GM18861 (cell line): ENCODE results near the gene STK32C.
"Not testable (repeated sequence)": the region's sequence is repeated elsewhere in the genome, so short reads cannot be mapped to it uniquely, and the experiment has no call there.

Experiments used
- ATAC-seq: cut with Tn5 transposase; IDR thresholded peaks from one replicate; pipeline ENCODE4 v1.9.1; 2021; ENCODE audit not compliant: unreplicated experiment

The STK32C gene

DNA sequence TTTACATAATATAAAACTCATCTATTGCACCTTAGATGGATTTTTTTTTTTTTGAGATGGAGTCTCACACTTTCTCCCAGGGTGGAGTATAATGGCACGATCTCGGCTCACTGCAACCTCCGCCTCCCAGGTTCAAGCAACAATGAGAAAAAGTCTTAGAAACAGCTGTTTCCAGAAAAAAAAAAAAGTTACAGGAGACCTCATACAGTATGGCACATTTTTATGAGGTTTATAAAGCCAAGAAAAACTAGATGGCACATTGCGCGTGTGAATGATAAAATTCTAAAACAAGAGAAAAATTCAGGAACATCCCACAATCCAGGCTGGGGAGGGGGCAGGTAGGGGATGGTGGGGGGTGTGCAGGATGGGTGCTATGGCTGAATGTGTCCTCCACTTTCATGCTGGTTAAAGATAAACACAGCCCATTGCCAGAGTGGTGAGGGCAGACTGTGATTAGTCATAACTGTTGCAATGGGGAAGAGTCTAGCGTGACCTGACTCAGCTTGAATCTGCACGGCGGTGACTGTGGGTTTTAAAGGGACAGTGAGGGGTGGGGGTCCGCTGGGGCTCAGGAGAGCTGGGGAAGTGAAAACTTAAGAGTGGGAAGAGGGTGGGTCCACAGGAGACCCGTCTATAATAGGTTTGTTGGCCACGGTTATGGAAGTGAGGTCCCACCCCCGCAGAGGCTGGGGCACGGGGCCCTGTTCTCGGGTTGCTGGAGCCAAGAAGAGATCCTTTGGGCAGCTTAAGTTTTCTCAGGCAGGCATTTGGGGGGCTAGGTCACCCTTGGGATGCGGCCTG, 12.3 kb upstream of the STK32C start:
- ATAC-seq = peak; percentile 98

DNA sequence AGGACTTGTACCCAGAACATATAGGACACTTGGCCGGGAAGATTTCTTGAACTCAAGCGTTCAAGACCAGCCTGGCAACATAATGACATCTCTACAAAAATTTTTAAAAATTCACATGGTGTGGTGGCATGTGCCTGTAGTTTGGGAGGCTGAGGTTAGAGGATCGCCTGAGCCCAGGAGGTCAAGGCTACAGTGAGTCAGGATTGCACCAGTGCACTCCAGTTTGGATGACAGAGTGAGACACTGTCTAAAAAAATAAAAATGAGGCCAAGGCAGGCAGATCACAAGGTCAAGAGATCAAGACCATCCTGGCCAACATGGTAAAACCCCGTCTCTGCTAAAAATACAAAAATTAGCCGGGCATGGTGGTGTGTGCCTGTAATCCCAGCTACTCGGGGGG, 9.7 kb upstream of the STK32C start:
- not testable (repeated sequence) for ATAC-seq

DNA sequence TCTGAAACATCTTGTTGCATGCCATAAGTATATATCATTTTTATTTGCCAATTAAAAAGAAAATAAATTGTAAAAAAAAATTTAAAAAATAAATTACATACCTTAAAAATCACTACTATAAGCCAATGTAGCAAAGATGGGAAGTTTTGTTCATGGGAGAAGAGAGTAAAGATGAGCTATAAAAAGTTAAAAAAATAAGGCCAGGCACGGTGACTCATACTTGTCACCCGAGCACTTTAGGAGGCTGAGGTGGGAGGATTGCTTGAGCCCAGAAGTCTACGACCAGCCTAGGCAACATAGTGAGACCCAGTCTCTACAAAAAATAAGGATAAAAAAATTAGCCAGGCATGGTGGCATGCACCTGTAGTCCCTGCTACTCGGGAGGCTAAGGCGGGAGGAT, 8.4 kb upstream of the STK32C start:
- no peak for ATAC-seq

DNA sequence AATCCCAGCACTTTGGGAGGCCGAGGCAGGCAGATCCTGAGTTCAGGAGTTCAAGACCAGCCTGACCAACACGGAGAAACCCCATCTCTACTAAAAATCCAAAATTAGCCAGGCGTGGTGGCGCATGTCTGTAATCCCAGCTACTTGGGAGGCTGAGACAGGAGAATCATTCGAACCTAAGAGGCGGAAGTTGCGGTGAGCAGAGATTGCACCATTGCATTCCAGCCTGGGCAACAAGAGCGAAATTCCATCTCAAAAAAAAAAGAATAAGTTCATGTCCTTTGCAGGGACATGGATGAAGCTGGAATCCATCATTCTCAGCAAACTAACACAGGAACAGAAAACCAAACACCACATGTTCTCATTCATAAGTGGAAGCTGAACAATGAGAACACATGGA, 7.1 kb upstream of the STK32C start:
- not testable (repeated sequence) for ATAC-seq

DNA sequence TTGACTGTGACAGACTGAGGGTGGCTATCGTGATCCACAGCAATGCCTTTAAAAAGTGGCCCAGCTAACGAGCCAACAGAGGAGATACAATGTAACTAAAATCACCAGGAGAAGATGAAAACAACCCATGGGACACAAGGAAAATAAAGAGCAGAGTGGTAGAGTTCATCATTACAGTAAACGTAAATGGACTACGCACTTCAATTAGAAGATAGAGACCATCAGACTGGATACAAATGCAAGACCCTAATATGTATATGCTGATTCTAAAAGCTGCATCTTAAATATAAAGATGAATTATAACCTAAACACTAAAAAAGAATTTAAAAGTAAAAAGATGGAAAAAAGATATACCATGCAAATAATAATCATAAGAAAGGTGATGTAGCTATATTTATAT, 6.6 kb upstream of the STK32C start:
- ATAC-seq = no peak

DNA sequence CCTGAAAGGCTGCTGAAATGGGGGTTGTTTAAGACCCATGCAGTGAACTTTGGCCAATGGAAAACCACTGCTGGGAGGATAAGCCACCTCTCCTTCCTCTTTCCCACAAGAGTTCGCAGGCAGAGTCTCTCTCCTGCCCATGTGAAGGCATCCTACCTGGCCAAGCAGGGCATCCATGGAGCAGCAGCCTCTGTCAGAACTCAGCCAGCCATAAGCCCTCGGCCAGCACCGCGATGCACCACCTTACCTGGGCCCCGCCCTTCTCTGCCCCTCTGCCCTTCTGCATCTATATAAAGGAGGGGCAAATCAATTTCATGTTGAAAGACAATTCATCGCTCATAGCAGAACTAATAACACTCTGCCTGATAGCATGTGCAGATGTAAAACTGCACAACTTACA, 6.1 kb upstream of the STK32C start:
- ATAC-seq = no peak

DNA sequence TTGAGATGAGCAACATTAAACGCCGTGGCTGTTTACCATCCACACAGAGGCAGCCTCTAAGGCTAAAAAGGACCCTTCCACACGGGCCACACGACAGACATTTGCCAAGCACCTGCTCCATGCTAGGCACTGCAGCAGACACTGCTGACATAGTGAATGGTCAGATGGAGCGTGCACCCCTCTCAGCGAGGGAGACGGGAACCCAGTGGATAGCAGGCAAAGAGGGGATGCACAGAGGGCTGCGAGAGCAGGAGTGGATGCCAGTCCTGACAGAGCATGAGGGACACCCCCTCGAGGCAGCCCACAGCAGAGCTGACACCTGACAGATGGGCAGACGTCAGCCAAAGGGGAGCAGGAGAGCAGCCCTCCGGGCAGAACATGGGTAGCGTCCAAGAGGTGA, 5.6 kb upstream of the STK32C start:
- no peak for ATAC-seq

DNA sequence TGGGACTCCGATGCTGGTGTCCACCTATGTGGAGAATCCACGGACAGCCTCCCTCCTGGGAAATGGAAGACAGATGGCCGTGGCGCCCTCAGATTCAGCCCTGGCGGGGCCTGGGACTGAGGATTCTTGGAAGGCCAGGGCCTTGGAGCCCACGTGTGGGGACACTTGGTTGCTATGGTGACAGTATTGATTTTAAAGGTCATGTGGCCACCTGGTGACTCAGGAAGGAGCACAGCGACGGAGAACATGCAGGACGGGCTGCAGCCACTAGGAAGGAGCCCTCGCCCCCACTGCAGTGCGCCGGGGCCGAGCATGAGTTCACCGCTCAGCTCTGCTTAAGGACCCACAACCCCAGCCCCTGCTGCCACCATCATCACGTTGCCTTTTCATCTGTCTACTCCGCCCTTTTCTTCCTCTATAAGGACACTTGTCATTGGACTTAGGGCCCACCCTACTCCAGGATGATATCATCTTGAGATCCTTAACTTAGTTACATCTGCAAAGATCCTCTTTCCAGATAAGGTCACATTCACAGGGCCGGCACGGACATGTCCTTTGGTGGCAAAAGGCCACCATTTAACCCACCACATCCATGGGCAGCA, 3.7 kb upstream of the STK32C start:
- ATAC-seq = no peak

DNA sequence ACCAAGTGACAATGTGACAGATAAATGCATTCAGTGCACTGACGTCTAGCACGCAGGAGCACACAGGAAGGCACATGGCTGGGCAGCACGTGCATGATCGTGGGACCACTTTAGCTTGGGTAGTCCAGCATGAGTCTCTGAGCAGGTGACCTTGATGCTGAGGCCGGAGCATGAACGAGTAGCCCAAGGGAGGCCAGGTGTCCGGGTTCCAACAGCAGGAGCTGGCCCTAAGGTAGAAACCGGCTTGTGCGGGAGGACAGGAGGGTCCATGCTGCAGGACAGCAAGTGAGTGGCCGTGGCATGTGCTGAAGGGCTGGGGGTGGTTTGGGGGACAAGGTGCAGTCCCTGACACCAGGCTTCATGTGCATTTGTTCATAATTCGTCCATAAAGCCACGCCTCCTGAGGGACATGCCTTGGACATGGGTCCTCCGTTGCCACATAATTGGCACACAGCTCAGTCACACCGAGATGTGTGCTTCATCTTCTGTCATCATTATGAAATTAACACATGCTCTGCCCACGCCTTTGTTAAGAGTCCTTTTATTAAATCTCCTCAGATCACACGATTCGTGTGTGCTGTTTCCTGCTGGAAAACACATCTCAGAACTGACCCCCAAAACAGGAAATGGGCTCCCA, 3.1 kb upstream of the STK32C start:
- ATAC-seq = no peak

DNA sequence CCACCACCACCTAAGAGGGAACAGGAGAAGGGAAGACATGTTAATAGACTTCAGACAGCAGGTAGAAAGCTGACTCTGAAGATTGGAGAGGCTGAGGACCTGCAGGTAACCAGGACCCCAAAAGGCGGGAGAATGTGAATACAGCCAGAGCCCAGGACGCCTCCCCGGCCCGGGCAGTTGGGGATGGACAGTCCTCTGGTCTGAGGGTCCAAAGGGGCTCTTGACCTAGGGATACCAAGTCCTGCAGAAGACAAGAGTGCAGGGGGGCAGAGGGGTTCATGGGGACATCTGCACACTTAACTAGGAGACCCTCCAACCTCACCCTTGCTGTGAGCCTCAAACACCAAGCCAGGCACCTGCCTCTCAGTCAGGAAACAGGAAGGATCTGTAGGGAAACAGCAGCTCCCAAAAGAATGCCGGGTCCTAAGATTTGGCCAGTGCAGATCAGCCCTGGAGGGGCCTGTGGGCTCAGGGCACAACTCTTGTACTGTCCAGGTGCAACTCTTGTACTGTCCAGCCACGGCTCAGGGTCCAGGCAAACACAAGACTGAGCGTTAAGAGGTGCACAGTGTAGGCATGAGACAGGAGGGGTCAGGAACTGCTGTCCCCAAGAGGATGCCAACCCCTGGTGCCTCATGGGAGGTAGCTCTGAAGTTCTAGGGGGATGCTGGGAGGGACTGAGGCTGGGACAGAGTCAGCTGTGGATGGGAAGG, 2.3 kb upstream of the STK32C start:
- no peak for ATAC-seq

DNA sequence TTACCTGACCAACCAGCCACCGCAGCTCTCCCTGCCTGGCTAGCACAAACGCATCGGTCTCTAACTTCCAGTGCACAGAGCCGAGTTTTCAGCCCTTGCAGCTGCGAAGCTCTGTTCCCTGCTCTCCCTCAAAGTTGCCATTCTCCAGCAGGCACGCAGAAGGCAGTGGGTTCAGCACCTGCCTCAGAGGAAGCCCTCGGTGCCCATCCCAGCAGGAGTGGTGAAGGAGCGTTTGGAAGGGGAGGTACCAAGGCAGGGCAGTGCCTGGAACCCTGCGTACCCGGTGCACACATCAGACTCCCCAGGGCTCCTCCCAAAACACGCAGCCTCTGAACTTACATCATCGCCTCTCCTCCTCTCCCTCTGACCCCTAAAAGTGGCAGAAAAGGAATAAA, 1.7 kb upstream of the STK32C start:
- ATAC-seq = no peak

DNA sequence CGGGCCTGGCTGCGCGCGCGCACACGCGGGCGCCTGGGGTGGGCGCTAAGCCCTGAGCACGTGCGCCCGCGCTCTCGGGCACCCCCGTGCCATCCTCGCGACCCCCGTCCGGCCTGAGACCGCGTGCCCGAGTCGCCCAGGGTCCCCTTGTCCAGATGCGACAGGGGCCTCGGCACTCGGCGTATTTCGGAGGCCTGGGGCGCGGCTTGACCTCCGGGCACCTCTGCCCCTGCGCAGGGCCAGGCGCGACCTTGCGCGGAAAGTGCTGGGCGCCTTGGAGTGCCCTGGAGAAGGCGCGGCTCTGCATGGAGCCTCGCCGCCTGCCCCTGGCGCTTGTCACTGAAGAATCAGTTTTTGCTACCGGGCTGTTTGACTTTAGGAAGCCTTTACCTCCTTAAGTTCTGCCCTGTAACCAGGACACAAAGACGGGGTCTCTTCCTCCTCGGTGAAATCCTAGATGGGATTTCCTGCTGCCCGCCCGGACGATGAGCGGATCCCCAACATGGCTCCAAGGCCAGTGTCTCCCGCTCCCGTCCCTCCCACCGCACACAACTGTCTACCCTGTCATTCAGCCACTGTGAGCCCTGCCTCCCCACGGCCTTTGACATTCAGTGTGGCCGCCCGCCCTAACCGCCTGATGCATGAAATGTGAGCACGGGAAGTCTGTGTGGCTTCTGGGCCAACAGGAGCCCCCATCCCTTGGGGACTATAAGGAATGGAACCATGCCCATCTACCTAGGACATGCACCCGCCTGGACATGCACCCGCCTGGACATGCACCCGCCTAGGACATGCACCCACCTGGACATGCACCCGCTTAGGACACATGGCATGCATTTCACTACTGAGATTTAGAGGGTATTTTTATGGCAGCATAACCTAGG, 1.1 kb upstream of the STK32C start:
- no peak for ATAC-seq

DNA sequence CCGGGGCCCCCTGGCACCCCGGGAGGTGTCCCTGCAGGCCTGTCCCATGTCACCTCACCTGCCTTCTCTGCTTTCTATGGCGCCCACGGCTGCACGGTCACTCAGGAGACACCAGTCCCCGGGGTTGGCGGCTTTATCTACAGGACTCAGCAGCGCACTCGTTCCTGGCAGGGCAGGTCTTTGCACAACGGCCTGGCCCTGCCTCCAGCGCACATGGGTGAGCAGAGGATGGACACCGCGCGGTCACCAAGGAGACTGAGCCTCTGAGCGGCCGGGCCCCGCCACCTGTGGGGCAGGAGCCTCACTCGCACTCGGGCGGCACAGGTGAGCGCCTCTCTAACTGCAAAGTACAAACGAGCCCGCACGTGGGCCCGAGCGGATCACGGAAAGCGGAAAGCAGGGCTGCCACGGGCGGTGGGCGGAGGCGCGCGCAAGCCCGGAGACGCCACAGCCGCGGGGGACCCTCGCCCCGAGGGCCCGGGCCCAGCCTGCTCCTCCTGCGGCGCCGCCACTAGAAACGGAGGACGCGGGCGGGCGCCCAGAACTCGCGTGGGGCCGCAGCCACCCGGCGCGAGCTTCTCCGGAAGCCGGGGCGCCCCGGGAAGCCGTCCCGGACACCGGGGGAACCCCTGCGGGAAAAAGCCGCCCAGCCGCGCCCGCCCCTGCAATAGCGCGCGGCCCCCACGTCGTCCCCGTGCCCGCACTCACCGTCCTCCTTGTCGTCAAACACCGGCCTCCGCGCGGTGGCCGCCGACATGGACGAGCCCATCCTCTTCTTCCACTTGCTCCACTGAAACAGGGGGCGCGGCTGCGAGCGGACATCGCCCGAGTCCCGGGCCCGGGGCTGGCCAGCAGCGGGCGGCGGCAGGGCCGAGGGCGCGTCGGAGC, 642 bp downstream of the STK32C start:
- ATAC-seq = no peak

DNA sequence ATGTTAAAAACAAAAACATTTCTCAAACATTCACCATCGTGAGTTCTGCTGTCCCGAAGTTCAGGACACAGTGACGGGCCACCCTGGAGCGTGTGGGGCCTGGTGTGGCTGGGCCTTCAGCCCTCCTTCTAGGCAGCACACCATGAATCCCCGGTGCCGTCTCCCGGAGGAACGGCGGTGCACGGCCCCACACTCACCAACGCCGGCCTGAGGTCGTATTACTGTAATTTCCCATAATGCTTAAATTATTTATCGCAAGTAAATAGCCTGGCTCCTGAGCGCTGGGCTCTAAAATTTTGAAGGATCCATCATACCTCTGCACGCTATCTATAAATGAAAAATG, 1.4 kb downstream of the STK32C start:
- no peak for ATAC-seq

DNA sequence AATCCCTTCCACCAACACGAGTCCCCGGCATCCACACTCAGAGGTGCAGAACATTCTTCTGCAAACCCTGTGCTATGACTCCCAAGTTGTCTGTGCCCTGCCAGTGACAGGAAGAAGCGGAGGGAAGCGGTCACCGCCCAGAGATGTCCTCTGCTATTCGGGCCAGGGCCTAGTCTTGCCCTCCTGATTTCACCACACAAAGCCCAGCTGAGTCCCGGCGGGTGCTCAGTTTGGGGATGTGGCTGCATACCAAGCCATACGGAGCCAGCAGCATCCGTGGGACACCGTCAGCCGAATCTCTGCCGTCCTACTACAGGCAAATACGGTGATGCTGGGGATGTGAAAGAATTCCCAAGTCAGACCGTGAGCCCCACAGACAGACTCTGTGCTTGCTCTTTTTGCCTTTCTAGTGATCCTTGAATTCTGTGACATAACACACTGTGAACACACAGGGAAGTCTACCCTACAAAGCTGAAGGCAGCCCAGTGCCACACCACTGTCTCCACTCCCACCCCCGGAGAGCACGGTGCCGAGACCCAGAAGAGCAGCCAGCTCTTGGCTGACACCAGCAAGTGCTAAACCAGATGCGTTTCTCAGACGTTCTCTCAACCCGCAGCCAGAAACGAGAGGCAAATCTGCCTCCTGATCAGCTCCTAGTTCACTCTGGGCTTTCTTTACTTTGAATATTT, 2.0 kb downstream of the STK32C start:
- no peak for ATAC-seq

DNA sequence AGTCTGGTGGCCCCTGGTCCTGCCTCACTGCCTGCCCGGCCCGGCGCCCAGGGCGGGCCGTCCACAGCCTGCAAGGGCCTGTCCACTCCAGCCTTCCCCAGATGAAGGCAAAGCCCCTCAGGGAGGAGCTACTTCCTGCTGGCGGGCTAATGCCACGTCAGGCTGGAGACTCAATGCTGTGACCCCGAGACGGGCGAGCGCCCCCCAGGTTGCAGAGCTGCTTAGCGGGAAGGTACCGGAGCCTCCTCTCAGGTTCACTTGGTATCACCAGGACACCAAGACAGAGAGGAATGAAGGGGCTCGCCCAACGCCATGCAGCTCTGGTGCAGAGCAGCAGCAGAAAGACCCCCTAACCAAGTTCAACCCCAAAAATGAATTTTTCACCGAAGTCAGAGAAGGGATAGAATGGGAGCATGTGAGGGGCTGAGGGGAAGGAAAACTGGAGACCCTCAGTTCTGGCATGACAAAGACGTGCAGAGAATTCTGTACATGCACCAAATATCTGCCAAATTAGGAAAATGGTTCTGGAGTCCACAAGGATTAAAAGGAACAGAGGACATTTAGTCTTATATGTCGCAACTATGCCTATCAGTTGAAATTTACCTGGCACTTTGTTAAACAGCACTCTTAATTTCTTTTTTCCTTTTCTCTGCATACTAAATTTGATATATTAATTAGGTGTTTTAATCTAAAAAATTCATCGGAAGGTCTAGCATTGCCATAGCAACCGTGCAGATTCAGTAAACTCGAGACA, 2.8 kb downstream of the STK32C start:
- no peak for ATAC-seq

DNA sequence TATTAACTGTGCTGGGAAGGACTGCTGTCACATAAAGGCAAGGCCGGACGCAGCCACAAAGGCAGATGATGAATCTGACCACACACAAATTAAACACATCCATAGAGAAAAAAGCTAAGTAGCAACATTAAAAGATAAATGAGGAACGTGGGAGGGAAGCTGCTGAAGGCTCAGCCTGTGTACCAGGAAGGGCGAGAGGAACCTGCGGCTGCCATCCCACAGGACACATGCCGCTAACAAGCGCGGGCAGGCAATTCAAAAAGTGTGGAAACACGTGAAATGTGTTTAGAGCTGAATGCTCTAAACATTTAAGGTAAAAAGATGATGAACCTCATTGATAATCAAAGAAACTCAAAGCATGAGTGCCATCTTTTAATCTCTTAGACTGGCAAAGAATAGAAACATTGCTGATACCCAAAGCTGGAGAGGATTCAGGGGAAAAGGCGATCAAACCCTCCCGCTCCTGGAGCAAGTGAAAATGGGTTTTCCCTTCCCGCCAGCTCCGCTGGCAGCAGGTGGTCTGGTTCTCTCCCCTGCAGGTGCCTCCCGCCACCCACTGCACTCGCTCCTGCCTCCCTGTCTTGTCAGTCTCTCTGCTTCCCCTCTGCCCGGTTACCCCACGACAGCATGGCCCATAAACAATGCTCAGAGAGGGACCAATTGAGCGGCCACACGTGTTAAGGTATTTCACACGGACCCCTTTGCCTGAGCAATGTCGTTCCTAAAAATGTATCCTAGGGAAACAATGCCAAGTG, 4.2 kb downstream of the STK32C start:
- no peak for ATAC-seq
